Testis (tissue), 3 donors: ENCODE results near the gene PI4KA. TPM values are rescaled to one million over a fixed set of nuclear protein-coding genes. Genes with fewer than 3 reads are reported as not detected.
"Not testable (repeated sequence)": the region's sequence is repeated elsewhere in the genome, so short reads cannot be mapped to it uniquely, and the experiment has no call there.

Experiments
- DNase-seq: peaks from one replicate; pipeline ENCODE4 v3.0.0-alpha.2; 2019
- H3K27ac ChIP-seq, 2 donors: fragments of 200-600 bp; sonication (generic); one replicate each; pipeline ENCODE4 v1.5.1; 2019
- H3K27me3 ChIP-seq: fragments of 200-600 bp; sonication (generic); one replicate; pipeline ENCODE4 v1.5.1; 2019
- H3K36me3 ChIP-seq: fragments of 200-600 bp; sonication (generic); one replicate; pipeline ENCODE4 v1.5.1; 2017; ENCODE audit warnings: low read depth; ENCODE audit errors: missing control alignments
- H3K4me1 ChIP-seq: fragments of 200-600 bp; sonication (generic); one replicate; pipeline ENCODE4 v1.5.1; 2019
- H3K4me3 ChIP-seq, 2 donors: fragments of 200-600 bp; sonication (generic); one replicate each; pipeline ENCODE4 v1.5.1; 2017 to 2019
- H3K9me3 ChIP-seq: fragments of 200-600 bp; sonication (generic); one replicate; pipeline ENCODE4 v1.5.1; 2017
- CTCF ChIP-seq, 3 experiments: fragments of 450-650 bp in 2 of 3; fragments of 200-600 bp in 1 of 3; sonication (generic) in 1 of 3; IDR thresholded peaks; one replicate each; pipeline ENCODE4 v1.5.1; 2016 to 2019; ENCODE audit warnings: antibody characterized with exemption in 3 of 3, mild to moderate bottlenecking in 2 of 3, moderate library complexity in 1 of 3
- POLR2A ChIP-seq: fragments of 450-650 bp; IDR thresholded peaks from one replicate; pipeline ENCODE4 v1.6.1; 2017; ENCODE audit warnings: antibody characterized with exemption, mild to moderate bottlenecking, moderate library complexity
- WGBS, 2 donors: methylation state at CpG; one replicate each; pipeline ENCODE4 v1.1.5; 2018; 5-methylcytosine and 5-hydroxymethylcytosine counted together
- intact Hi-C: fragments of 100-400 bp; cut with DNase I; formaldehyde crosslinking; loops from one replicate; pipeline ENCODE4 v1.15.1; 2023; ENCODE audit warnings: low total_unique reads
- polyA plus RNA-seq: library from polyadenylated mRNA; stranded (reverse); fragments of 350-450 nt; fragmentation: Illumina TruSeq; extraction: RNeasy Lipid Tissue Mini Kit (QIAGEN cat#74804); gene quantifications from one replicate; pipeline ENCODE4 v1.2.3, GENCODE V29; 2014; ENCODE audit warnings: low read depth, low replicate concordance; ENCODE audit not compliant: insufficient read depth
- total RNA-seq, 2 donors: library from RNA; depleted of rRNA; stranded (reverse); fragments of >200 nt; gene quantifications; one replicate each; pipeline ENCODE4 v1.2.3, GENCODE V29; 2016

The PI4KA gene
- total and polyA plus RNA-seq, 3 donors from 2014 or later: 124 to 196 (median 140) TPM

GRCh38 chr22:20825624-20826023, 33.0 kb downstream of the PI4KA start:
- no peak for TF ChIP-seq CTCF (IDR thresholded peaks at IDR 0.05)
- no peak for TF ChIP-seq POLR2A
- Histone ChIP-seq H3K27ac (no peak overlapping the region), H3K9me3 (no peaks in the 10 kb centered on the region), H3K27me3 (no peaks in the 10 kb centered on the region), H3K36me3 (no peaks in the 10 kb centered on the region), H3K4me3 (no peak overlapping the region), H3K4me1 (no peaks in the 10 kb centered on the region)
- no peak for DNase-seq
- intact Hi-C loops: no loop called here
- 89 to 95% methylated on average over 6 of the region's 6 CpGs for WGBS, 2 donors

GRCh38 chr22:20825216-20825615, 33.4 kb downstream of the PI4KA start:
- H3K4me3 ChIP-seq, H3K4me1 ChIP-seq, H3K36me3 ChIP-seq, H3K9me3 ChIP-seq, DNase-seq, H3K27me3 ChIP-seq, intact Hi-C loops, H3K27ac ChIP-seq: not testable (repeated sequence)
- WGBS, 2 donors: 97% methylated on average over 4 of the region's 4 CpGs

- DNase-seq: no peak
- Histone ChIP-seq H3K9me3 (no peaks in the 10 kb centered on the region), H3K27me3 (no peaks in the 10 kb centered on the region), H3K4me1 (no peaks in the 10 kb centered on the region), H3K4me3 (no peak overlapping the region), H3K36me3 (no peaks in the 10 kb centered on the region), H3K27ac (no peak overlapping the region)
- WGBS, 2 donors: 89 to 94% methylated on average over 1 of the region's 1 CpG
- intact Hi-C loops: no loop called here
- TF ChIP-seq CTCF (IDR thresholded peaks at IDR 0.05): no peak
- no peak for TF ChIP-seq POLR2A
These were observed 35.3 kb downstream of the PI4KA start for GRCh38 chr22:20823264-20823663.

GRCh38 chr22:20822240-20822639, 36.4 kb downstream of the PI4KA start:
- DNase-seq: no peak
- H3K27me3 ChIP-seq: no peaks in the 10 kb centered on the region
- H3K36me3 ChIP-seq: no peaks in the 10 kb centered on the region
- H3K4me3 ChIP-seq: no peak overlapping the region
- TF ChIP-seq POLR2A (no peak), CTCF (IDR thresholded peaks at IDR 0.05) (no peak)
- 94 to 96% methylated on average over 5 of the region's 5 CpGs for WGBS, 2 donors
- H3K9me3 ChIP-seq: no peaks in the 10 kb centered on the region
- no peaks in the 10 kb centered on the region for H3K4me1 ChIP-seq
- intact Hi-C loops: no loop called here
- H3K27ac ChIP-seq: no peak overlapping the region

GRCh38 chr22:20821717-20822239, 36.8 kb downstream of the PI4KA start:
- H3K4me3 ChIP-seq, H3K27me3 ChIP-seq, DNase-seq, H3K4me1 ChIP-seq, H3K27ac ChIP-seq, H3K36me3 ChIP-seq, intact Hi-C loops, H3K9me3 ChIP-seq: not testable (repeated sequence)
- 90 to 95% methylated on average over 8 of the region's 8 CpGs for WGBS, 2 donors

GRCh38 chr22:20819471-20819870, 39.1 kb downstream of the PI4KA start:
- no peaks in the 10 kb centered on the region for H3K4me1 ChIP-seq
- H3K36me3 ChIP-seq: no peaks in the 10 kb centered on the region
- TF ChIP-seq CTCF (IDR thresholded peaks at IDR 0.05) (no peak), POLR2A (no peak)
- DNase-seq: no peak
- H3K27ac ChIP-seq: no peak overlapping the region
- 91 to 92% methylated on average over 9 of the region's 9 CpGs for WGBS, 2 donors
- intact Hi-C loops: no loop called here
- no peak overlapping the region for H3K4me3 ChIP-seq
- no peaks in the 10 kb centered on the region for H3K9me3 ChIP-seq
- H3K27me3 ChIP-seq: no peaks in the 10 kb centered on the region
